HG03575 (cell line): ENCODE measurements around the gene SH3RF1.

ENCODE experiments used
- ATAC-seq: cut with Tn5 transposase; IDR thresholded peaks from one replicate; pipeline ENCODE4 v1.9.1; 2021; ENCODE audit not compliant: unreplicated experiment, insufficient number of reproducible peaks, low FRiP score; ENCODE audit errors: extremely low read depth

Gene SH3RF1

DNA sequence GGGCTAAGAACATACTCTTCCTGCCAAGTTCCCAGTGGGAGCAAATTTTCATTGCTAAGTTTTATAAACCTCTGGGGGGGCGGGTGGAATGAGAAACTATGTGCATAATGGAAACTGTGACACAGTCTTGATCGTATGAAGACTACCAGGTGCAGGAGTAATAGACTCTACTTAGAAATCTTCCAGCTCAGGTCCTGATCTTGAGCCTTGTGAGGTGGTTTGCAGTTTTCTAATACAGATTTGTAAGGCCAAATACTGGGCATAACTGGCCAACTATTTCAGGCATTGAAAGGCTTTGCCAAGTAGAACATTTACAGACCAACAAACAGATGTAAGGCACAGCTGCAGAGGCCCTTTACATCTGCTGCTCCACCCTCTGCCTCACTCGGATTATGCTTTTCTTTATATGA, 171.0 kb downstream of the SH3RF1 start:
- ATAC-seq: no peak

DNA sequence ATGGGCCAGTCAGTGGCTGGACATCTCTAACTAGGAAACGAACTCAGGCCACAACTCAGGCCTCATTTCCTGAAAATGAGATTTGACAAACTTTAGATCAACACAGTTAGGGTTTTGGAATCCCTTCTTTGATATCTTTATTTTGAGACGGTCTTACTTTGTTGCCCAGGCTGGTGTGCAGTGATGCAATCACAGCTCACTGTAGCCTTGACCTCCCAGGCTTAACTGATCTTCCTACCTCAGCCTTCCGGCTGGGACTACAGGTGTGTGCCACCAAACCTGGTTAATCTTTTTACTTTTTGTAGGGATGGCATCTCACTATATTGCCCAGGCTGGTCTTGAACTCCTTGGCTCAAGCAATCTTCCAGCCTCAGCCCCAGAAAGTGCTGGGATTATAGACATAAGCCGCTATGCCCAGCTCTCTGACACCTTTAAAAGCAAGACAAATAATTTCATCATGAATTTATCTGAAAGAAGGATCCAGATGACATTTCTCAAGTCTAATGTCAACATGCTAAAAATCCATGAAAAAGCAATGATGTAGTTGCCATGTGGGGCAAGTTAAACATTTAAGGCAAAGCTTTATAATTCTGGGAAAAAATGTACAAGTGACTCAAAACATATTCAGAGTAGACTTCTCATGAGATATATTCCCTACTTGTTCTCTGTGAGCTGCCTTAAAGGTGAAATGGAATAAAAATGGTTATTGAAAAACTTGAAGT, 171.6 kb downstream of the SH3RF1 start:
- ATAC-seq: no peak

DNA sequence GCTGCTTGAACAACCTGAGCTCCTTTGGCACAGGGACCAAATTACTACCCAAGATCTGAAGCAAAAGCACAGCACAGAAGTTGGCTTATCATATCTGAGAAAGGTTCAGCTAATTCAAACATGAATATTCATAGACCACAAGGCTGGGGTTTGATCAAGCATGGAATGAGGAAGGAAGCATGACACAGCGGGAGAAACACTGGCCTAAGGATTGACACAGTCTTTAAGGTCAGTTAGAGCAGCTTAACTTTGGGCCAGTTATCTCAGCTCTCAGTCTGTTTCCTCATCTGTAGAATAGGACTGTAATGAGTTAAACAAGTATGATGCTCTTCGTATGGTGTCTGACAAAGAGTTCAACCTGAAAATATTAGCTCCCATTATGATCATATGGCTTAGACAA, 172.2 kb downstream of the SH3RF1 start:
- peak; percentile 35 for ATAC-seq

DNA sequence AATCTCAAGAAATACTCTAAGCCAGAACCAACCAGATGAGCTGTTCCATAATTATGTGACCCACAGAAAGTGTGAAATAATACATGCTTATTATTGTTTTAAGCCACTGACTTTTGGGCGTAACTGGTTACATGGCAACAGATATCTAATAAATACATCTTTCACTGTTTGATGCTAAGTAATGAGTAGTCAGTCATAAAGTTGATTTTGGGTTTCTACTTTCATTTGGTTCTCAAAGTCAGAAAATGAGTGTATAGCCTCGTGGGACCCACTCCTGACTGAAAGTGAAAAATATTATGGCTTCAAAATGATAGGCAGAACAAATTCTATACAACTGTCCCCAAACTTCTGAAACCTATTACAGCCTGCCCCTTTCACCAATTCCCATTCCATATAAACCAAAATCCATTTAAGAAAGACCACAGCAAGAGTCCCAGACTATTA, 172.7 kb downstream of the SH3RF1 start:
- peak; percentile 32 for ATAC-seq

DNA sequence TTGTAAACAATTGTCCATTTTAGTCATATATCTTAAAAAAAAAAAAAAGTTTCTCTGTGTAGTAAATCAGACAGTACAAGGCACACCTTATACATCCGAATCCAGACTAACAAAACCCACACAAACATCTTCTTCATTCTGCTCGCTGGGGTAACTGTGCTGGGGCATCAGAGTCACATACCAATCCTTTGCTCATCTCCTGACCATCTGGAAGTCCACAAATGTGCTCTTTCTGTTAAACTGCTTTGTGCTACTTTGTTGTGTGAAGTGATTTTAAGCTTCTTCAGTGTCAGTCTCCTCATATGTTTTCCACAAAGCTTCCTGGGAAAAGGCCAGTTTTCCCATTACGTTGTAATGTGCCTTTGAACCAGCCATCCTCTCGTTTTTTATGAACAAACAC, 174.5 kb downstream of the SH3RF1 start:
- no peak for ATAC-seq

DNA sequence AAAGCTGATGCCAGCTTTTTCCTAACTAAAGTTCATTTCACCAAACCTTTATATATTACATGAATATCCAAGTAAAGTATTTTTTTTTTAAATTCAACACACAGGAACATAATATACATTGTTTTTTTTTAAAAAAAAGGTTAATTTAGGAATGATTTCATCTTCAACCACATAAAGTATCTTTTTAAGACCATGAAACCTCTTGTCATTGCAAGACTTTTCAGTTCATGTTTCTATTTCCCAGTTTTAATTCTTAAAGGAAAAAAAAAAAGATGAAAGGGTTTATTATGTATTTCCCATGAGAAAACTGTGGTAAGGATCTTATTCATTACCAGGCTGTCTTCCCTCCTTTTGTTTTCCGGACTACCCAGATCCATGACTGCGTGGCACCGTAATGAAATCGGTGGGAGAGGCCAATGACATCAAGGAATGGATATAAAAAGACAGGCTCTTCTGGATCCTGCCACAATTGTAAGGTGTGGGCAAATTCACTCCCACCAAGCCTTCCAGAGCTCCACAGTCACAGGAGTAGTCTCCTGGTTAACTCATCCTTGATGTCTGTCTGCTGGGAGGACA, 176.0 kb downstream of the SH3RF1 start:
- no peak for ATAC-seq

DNA sequence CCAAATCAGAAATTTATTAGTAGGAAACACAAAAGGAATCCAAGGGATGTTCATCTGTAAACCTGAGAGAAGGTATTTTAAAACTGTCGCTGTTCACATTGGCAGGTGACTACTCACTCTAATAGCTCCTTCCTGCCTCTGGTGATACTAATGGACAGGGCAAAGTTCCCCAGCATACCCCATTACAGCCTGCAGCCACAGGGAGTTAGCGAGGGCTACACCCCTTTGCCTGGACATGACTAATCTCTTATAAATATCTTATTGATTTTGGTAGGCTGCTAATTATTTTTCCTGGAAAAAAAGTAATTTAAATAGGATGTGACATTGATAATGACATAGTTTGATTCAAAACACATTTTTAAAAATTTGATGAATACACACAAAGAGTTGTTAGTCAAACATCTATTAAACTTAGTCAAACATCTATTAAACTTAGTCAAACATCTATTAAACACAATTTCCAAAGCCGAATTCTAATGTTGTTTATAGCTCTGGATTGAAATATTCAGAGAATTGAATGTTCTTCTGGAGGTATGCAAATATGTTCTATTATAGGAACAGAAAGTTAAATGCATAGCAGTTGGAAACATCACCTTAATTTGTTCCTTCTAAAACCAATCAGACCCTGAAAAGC, 177.8 kb downstream of the SH3RF1 start:
- ATAC-seq: no peak

DNA sequence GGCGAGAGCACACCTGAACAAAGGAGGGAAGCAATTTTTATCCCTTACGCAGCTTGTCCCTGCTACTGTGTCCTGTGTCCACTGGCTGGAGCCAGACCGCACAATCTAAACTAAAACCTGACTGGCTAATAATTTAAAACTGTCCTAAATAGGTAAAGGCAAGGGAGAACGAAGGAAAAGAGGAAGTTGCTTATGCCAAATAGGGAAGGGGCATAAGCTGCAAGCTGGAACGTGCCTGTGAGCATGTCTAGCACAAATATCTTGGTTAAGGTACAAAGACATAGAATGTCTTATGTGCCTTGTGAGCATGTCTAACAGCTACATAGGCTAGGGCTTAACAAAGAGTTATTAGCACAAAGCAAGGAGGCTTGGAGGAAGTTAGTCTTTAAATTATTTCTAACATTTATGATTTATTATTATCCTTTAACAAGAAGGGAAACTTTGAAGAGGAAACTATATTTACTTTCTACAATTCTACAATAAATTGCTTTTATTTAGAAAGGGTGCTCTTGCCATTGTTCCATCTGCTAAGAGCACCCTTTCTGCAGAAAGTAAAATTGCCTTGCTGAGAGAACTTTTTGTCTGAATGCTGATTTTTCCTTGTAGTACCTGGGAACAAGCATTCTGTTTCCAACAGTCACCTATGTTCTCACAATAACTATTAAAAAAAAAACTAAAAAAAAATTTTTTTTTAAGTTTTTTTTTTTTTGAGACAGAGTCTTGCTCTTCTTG, 180.1 kb downstream of the SH3RF1 start:
- ATAC-seq: no peak

DNA sequence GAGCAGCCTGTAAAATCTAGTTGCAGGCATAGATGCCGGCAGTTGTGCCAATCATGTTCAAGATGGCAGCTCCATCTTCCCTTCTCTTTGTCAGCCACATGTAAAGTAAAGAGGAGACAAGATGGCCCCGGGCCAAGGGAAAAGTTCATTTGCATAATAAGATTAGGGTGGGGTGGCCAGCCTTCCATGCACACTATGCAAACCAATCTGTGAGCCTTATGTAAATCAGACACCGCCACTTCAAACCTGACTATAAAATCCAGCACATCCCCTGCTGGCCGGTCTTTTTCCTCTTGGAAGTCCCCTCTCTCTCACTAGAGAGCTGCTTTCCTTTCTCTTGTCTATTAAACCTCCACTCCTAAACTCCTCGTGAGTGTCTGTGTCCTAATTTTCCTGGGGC, 181.8 kb downstream of the SH3RF1 start:
- no peak for ATAC-seq

DNA sequence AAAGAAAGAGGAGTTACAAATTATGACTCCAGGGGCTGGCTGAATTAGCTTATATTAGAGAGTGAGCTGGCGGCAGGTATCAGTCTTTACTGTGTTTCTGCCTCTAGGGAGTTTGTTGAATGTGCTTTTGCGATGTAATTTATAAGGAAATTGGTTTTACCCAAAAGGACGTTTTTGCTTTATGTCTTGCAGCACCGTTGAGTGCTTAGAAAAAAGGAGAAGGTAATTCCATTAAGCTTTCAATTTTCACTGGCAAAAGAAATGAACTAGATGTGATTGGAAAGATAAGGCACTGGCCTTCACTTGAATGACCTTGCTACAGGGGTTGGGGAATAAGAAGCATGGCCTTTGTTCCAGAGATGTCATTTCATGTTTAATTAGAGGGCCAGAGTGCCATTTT, 185.8 kb downstream of the SH3RF1 start:
- ATAC-seq: no peak

DNA sequence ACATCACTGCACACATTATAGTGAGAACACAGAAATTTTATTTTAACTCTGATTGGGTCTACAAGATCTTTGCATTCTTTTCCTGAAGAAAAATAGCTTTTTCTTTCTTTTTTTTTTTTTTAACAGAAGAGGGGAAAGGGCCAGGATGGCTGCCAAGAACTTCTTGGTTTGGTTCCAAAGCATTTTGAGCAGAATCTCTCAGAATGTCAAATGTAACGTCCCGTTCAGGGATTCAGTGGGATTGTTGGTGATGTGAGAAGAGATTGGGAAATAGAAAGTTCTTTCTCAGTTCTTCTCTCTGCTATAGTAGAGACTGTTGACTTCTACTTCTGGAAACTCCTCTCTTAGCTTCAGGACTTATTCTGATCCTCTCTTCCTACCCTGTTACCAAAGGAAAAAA, 189.8 kb downstream of the SH3RF1 start:
- ATAC-seq: no peak

DNA sequence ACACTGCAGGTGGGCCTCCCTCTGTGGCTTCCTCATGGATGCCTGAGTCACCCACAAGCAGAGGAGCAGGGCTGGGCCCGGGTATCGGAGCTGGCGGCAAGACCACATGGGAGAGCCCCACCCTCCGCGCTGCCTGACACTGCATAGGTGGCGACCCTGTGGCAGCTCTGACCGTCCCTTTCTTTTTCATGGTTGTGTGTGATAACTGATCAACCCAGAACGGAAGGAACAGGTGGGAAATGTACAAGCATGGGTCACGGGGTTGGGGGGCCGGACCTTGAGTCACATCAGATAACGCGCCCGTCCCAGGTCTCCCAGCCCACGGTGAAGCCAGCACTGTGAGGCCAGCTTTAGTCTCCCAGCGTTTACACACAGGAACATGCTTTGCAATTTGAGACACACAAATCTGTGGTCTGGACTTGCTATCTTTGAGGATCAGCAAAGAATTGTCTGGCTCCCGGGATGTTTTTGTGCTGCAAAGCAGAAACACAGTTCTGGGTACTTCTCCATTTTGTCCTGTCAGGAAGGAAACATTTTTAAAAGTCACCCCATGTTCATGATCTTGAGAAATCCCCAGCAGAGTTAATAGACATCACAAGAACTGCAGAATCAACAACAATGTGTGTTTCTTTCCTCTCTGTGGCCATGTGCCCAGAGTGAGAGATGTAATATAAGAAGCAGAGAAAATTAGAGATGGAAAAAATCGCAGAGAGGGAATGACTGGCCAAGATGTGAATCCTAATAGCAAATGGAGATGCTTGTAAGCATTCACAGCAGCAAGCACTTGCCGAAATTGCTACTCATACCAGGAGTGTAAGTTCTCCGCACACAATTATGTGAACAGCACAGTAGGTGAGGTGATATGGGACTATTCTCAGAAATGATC, 190.6 kb downstream of the SH3RF1 start:
- peak; percentile 67 for ATAC-seq

DNA sequence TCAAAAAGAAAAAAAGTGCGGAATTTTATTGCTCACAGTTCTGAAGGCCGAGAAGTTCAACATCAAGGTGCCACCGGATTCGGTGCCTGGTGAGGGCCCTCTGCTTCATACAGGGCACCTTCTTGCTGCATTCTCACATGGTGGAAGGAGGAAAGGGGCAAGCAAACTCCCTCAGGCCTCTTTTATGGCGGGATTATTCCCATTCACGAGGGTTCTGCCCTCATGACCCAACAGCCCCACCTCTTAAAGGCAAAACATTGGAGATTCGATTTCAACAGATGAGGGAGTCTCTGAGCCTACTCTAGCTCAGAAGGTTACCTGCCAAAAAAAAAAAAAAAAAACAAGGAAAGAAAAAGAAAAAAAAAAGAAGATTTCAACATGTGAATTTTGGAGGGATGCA, 196.6 kb downstream of the SH3RF1 start:
- ATAC-seq: no peak

DNA sequence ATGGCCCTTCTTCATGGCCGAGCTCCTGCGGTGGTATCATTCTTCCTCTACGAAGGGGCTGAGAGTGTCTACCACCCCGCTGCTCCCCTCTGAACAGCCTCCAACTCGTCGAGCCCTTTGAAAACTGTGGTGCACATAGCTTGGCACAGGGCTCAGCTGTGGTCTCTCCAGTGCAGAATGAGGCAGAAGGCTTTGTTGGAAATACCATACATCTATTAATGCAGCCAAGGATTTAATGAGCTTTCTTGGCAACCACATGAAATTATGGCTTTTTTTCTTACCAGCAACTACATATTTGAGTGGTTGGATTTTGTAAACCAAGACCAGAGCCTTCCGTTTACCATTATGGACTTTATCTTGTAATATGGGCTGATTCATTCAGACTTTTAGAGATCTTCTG, 199.0 kb downstream of the SH3RF1 start:
- ATAC-seq: no peak

DNA sequence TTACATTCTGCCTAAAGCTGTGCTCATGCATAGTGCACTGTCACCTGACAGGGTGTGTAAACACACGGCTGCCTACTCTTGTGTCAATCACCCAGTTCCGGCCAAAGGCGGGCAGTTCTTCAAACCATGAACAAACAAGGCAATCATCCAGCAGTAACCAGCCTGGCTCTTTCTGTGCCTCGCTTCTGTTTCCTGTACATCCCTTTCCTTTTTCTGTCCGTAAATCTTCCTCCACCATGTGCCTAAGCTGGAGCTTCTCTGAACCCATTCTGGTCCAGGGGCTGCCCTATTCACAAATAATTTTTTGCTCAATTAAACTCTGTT, 199.9 kb downstream of the SH3RF1 start:
- ATAC-seq: no peak

DNA sequence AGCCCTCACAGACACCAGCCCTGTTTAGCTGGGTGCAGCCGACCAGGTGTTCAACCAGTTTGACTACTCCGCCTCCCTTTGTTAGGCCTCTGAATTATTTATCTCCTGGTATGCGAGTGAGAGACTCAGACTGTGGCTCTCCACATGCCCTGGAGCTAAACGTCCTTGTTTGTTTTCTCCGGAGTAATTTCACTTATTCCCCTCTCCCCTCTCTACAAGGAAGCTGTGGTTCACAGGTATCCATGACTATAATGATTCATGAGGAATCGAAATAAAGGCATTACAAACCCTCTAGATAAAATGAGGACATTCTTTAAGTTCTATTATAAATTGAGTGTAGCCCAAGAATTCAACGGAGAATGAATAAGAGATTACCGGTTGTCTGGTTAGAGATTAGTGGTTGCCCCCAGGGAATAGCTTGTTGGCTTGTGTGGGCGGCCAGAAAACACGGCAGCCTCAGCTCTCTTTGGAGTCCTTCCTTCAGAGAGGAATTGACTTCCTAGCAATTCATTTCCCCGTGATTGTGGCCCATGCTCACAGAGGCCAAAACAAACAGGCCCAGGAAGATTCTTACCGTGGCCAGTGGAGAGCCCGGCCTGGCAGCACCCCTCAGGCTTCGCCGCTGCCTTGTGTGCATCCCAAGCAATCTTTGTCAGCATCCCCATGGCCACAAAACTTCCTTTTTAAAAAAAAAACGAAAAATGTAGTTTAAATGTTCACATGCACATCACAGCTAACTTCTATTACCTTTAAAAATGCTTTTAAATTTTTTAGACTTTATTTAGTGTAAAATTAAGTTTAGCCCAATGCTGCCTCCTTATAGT, 200.5 kb downstream of the SH3RF1 start:
- no peak for ATAC-seq

DNA sequence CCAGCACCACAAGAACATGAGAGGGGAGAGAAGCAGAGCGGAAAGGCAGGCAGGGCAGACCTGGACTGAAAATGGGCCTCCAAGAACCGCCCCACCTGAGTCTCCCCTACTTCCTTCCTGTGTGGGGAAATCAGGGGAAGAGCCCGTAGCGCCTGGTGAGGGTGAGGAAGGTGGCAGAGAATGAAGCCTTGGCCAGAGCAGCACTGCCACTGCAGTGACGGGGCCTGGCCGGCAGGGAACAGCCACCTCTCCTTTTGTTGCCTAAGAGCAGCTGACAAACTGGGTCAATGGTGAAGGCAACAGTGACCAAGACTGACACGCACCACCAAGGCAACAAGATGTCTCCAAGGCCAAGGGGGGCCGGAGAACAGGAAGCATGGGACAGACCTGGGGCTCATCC, 202.3 kb downstream of the SH3RF1 start:
- ATAC-seq: no peak

DNA sequence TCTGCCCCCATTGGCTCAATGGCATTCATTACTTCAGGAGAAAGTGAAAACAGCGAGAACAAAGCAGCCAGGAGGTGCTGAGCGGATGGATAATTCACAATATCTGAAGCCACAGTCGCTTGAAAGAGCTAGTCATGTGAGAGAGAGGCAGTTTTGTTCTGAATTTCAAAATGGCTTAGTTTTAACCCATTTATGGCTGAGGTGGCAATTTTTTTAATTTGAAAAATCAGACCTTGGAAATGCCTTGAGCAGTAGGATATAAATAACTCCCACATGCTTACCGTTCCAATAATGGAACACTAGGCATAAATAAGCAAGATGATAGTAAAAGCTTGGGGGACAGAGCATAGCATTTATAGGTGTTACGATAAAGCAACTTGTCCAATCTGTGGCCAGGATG, 203.8 kb downstream of the SH3RF1 start:
- ATAC-seq: no peak
